Breast epithelium (tissue), 4 donors: Measurements from ENCODE around the gene KCTD2. TPM values are rescaled to one million over a fixed set of nuclear protein-coding genes. Genes with fewer than 3 reads are reported as not detected.
A peak's percentile ranks its signal among the peaks of the same experiment; 100 is the strongest.

Source experiments
- DNase-seq, 2 donors: peaks; one replicate each; pipeline ENCODE4 v3.0.0-alpha.2; 2019; ENCODE audit warnings: low spot score in 2 of 2
- H3K27ac ChIP-seq, 2 donors: fragments of 200-600 bp; sonication (generic) in 1 of 2; one replicate each; pipeline ENCODE4 v1.5.1; 2016 to 2019; ENCODE audit warnings: mild to moderate bottlenecking in 1 of 2
- H3K27me3 ChIP-seq, 2 donors: fragments of 200-600 bp; sonication (generic) in 1 of 2; one replicate each; pipeline versions ENCODE4 v1.5.1 to v1.6.0; 2017 to 2019; ENCODE audit warnings: control low read depth in 1 of 2, mild to moderate bottlenecking in 1 of 2
- H3K36me3 ChIP-seq: fragments of 200-600 bp; one replicate; pipeline ENCODE4 v1.5.1; 2019
- H3K4me1 ChIP-seq, 2 donors: fragments of 200-600 bp; sonication (generic); one replicate each; pipeline ENCODE4 v1.5.1; 2016 to 2019; ENCODE audit warnings: control low read depth in 1 of 2
- H3K4me3 ChIP-seq, 3 donors: fragments of 200-600 bp; sonication (generic); 1 replicate in 2 of 3; 2 replicates in 1 of 3; pipeline ENCODE4 v1.5.1; 2016 to 2019; ENCODE audit warnings: mild to moderate bottlenecking in 3 of 3, moderate library complexity in 2 of 3
- H3K9me3 ChIP-seq, 2 donors: fragments of 200-600 bp; sonication (generic) in 1 of 2; one replicate each; pipeline ENCODE4 v1.5.1; 2016 to 2019; ENCODE audit warnings: control low read depth in 1 of 2
- POLR2A ChIP-seq: fragments of 450-650 bp; IDR thresholded peaks from one replicate; pipeline ENCODE4 v1.6.1; 2016; ENCODE audit warnings: antibody characterized with exemption, mild to moderate bottlenecking, moderate library complexity
- POLR2AphosphoS5 ChIP-seq, 3 donors: sonication (generic); formaldehyde crosslinking; IDR thresholded peaks; one replicate each; pipeline ENCODE4 v1.6.1; 2017; ENCODE audit warnings: antibody characterized with exemption in 3 of 3
- intact Hi-C: fragments of 100-400 bp; cut with DNase I; formaldehyde crosslinking; loops from one replicate; pipeline ENCODE4 v1.15.1; 2023; ENCODE audit warnings: low total_unique reads
- total RNA-seq, 3 donors: library from RNA; depleted of rRNA; stranded (reverse); fragments of >200 nt; gene quantifications; one replicate each; pipeline ENCODE4 v1.1.0, GENCODE V29; 2016
- TF ChIP-seq, protein P1 (sequence below), 3 donors: fragments of 450-650 bp; IDR thresholded peaks; one replicate each; pipeline ENCODE4 v1.5.1; 2016 to 2017; ENCODE audit warnings: antibody characterized with exemption in 3 of 3, mild to moderate bottlenecking in 3 of 3, moderate library complexity in 3 of 3

KCTD2 gene
- total RNA-seq, 3 donors from 2014 or later = 23.5 to 28.4 (median 24.6) TPM

DNA sequence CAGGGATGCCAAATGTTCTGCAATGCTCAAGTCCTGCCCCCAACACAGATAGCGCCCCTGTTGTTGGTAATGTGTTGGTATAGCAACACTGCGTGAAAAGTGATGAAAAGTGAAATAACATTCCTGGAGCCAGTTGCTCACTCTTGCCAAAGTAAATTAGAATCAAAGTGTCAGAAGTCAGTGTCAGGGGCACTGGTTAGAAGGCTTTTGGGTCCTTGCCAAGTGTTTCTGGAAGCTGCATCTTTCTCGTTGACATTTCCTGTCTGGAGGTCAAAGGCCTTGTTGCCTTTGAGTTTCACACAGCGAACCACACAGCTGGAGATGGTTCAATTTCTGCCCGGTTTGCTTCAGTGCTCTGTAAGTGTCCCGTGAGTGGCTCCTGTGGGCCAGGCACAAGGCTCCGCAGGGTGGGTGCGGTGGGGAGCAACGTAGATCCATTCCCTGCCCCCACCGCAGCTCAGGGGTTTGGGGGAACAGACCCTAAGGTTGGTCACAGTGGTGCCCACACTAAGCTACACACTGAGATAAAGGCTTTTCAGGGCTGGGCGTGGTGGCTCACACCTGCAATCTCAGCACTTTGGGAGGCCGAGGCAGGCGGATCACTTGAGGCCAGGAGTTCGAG lies 37.1 kb downstream of the KCTD2 start:
- no peak overlapping the region for H3K4me3 ChIP-seq
- H3K9me3 ChIP-seq = no peaks in the 10 kb centered on the region
- peaks cover 11 to 21% of the 10 kb centered on the region in 2 donors for H3K4me1 ChIP-seq
- TF ChIP-seq POLR2AphosphoS5 (IDR thresholded peaks at IDR 0.05) (no peak), POLR2A (no peak)
- TF ChIP-seq, protein P1, sequence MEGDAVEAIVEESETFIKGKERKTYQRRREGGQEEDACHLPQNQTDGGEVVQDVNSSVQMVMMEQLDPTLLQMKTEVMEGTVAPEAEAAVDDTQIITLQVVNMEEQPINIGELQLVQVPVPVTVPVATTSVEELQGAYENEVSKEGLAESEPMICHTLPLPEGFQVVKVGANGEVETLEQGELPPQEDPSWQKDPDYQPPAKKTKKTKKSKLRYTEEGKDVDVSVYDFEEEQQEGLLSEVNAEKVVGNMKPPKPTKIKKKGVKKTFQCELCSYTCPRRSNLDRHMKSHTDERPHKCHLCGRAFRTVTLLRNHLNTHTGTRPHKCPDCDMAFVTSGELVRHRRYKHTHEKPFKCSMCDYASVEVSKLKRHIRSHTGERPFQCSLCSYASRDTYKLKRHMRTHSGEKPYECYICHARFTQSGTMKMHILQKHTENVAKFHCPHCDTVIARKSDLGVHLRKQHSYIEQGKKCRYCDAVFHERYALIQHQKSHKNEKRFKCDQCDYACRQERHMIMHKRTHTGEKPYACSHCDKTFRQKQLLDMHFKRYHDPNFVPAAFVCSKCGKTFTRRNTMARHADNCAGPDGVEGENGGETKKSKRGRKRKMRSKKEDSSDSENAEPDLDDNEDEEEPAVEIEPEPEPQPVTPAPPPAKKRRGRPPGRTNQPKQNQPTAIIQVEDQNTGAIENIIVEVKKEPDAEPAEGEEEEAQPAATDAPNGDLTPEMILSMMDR (IDR thresholded peaks at IDR 0.05) = no peak
- intact Hi-C loops = no loop called here
- no peaks in the 10 kb centered on the region for H3K27me3 ChIP-seq
- DNase-seq = no peak
- peak overlapping the region; percentile 62 to 68 for H3K27ac ChIP-seq
- no peaks in the 10 kb centered on the region for H3K36me3 ChIP-seq

DNA sequence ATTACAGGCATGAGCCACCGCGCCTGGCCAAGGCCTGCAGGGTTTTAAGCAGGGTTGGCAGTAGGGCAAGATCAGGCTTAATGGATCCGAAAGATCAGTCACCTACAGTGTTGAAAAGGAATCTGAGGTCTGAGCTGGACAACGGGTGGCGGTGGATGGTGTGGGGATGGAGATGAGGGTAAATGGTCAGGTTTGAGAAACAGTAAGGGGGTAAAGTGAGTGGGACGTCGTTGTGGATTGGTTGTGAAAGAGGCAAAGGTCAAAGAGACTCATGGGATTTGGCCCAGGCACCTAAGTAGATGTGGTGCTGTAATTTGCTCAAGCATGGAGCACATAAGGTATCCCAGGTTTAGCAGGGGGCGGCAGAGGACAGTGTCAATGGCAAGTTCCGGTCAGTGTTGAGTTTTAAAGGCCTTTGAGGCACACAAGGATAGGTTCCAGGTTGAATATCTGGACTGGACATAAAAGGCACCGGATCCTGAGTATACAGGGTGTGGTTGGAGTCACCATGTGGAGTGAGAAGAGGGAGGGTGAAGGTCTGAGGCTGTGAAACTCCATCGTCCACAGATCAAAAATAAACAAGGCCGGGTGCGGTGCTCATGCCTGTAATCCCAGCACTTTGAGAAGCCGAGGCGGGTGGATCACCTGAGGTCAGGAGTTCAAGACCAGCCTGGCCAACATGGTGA lies 39.6 kb downstream of the KCTD2 start:
- peak overlapping the region in 2 of 3 donors; percentile 69 to 91 for H3K4me3 ChIP-seq
- peaks cover 20 to 26% of the 10 kb centered on the region in 2 donors for H3K4me1 ChIP-seq
- DNase-seq = no peak

DNA sequence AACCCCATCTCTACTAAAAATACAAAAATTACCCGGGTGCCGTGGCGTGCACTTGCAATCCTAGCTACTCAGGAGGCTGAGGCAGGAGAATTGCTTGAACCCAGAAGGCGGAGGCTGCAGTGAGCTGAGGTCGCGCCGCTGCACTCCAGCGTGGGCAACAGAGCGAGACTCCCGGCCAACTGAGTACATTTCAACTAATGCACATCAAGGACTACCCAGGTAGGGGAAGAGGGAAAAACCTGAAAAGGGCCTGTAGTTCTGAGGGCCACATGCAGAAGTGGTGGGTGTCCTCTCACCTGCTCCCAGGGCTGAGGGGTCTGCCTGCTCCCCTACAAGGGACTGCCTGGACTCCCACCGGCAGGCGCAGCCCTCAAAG lies 40.1 kb downstream of the KCTD2 start:
- Histone ChIP-seq H3K4me1 (peaks cover 21 to 30% of the 10 kb centered on the region in 2 donors), H3K4me3 (peak overlapping the region; percentile 50 to 91 (median 69)), H3K27me3 (no peaks in the 10 kb centered on the region), H3K27ac (peak overlapping the region; percentile 93 to 98), H3K36me3 (no peaks in the 10 kb centered on the region), H3K9me3 (no peaks in the 10 kb centered on the region)
- intact Hi-C loops = no loop called here
- TF ChIP-seq POLR2AphosphoS5 (IDR thresholded peaks at IDR 0.05) (no peak), POLR2A (no peak)
- TF ChIP-seq, protein P1 (IDR thresholded peaks at IDR 0.05) = no peak
- DNase-seq = no peak

More for the DNA sequence above, 39.6 kb downstream of the KCTD2 start:
- no peaks in the 10 kb centered on the region for H3K27me3 ChIP-seq
- H3K9me3 ChIP-seq = no peaks in the 10 kb centered on the region
- H3K36me3 ChIP-seq = no peaks in the 10 kb centered on the region
- H3K27ac ChIP-seq = peak overlapping the region; percentile 93 to 98
- TF ChIP-seq, protein P1 (IDR thresholded peaks at IDR 0.05) = no peak
- intact Hi-C loops = no loop called here

DNA sequence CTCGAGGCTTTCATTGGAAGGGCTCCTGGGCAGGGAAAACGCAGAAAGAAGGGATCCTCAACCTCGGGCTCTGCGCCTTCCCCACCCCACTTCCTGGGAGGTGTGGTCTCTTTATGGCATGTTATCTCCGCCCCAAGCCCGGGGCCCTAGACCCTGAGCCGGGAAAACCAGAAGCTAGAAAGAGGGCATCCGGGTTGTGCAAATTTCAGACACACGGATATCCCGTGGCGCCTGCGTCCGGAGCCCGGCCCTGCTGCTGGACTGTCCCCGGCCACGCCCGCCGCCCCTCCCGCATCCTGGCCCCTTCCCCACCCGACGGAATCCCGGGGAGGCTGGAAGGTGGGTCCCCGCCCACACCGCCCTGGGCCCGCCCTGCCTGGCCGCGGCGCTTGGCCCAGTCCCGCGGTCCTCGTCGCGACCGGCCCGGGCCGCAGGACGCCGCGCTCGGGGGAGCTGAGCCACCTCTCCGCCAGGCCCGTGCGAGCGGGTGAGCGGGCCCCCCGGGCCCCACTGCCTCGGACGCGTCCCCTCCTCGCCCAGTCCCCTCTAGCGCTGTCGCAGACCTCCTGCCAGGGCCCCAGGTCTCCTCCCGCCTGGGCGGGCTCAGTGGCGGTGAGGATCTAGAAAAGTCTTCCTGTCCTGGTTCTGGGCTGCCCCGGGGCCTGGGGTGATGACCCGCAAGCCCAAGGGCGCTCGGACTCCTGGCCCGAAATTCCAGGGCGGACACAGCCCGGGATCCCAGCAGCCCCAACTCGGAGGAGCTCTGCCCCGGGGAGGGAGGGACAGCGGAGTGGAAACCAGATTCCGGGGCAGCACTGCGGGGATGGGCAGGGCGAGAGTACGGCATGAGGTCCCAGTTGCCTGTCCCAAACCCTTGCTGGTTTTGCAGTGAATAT lies 40.8 kb downstream of the KCTD2 start, which contains the start of gene SLC16A5:
Gene SLC16A5 (plus strand): TSS at position 397 of the 896 bp plus-strand sequence. CDS start 5,683 bp downstream, outside the sequence.
- DNase-seq = peak; percentile 88 to 92
- Histone ChIP-seq H3K4me3 (peak within 1 kb of the TSS; percentile 50 to 91 (median 69)), H3K36me3 (no peaks in the 10 kb centered on the region), H3K9me3 (no peaks in the 10 kb centered on the region), H3K27me3 (no peaks in the 10 kb centered on the region), H3K4me1 (peaks cover 21 to 37% of the 10 kb centered on the region in 2 donors), H3K27ac (peak within 1 kb of the TSS; percentile 93 to 98)
- intact Hi-C loops = no loop called here
- peak; percentile 42 to 51 (median 45) for TF ChIP-seq POLR2AphosphoS5 (IDR thresholded peaks at IDR 0.05)
- TF ChIP-seq POLR2A = no peak
- TF ChIP-seq, protein P1 (IDR thresholded peaks at IDR 0.05) = no peak
